Uterus (tissue), 4 donors: ENCODE results near the gene EGFLAM. TPM values are rescaled to one million over a fixed set of nuclear protein-coding genes. Genes with fewer than 3 reads are reported as not detected.

Source experiments
- DNase-seq, 2 donors: peaks; one replicate each; pipeline ENCODE4 v3.0.0-alpha.2; 2019 to 2020
- H3K27ac ChIP-seq, 2 donors: fragments of 200-600 bp; sonication (generic); 1 replicate in 1 of 2; 2 replicates in 1 of 2; pipeline ENCODE4 v1.5.1; 2016 to 2018
- H3K27me3 ChIP-seq, 2 donors: fragments of 200-600 bp; sonication (generic); one replicate each; pipeline ENCODE4 v1.5.1; 2018 to 2019; ENCODE audit warnings: control low read depth in 1 of 2
- H3K36me3 ChIP-seq, 2 donors: fragments of 200-600 bp; sonication (generic); one replicate each; pipeline ENCODE4 v1.5.1; 2019; ENCODE audit warnings: control low read depth in 1 of 2
- H3K4me1 ChIP-seq, 2 donors: fragments of 200-600 bp; sonication (generic); one replicate each; pipeline ENCODE4 v1.5.1; 2018 to 2019; ENCODE audit warnings: control low read depth in 1 of 2
- H3K4me3 ChIP-seq, 2 donors: fragments of 200-600 bp; sonication (generic); 1 replicate in 1 of 2; 2 replicates in 1 of 2; pipeline ENCODE4 v1.5.1; 2018 to 2019; ENCODE audit warnings: mild to moderate bottlenecking in 1 of 2
- H3K9me3 ChIP-seq, 2 donors: fragments of 200-600 bp; sonication (generic); one replicate each; pipeline ENCODE4 v1.5.1; 2019; ENCODE audit warnings: control low read depth in 1 of 2
- POLR2A ChIP-seq, 2 donors: fragments of 450-650 bp; IDR thresholded peaks; one replicate each; pipeline ENCODE4 v1.6.1; 2016; ENCODE audit warnings: antibody characterized with exemption in 2 of 2, mild to moderate bottlenecking in 1 of 2, moderate library complexity in 1 of 2
- intact Hi-C: fragments of 100-400 bp; cut with DNase I; formaldehyde crosslinking; loops from one replicate; pipeline ENCODE4 v1.15.1; 2023; ENCODE audit warnings: low total_unique reads
- total RNA-seq, 4 donors: library from RNA; depleted of rRNA in 3 of 4; stranded (reverse); fragments of >200 nt in 3 of 4; gene quantifications; one replicate each; pipeline versions ENCODE4 v1.1.0 to v1.2.4, GENCODE V29; 2014 to 2023
- TF ChIP-seq, protein P1 (sequence below), 4 experiments: fragments of 200-600 bp in 2 of 4; fragments of 450-650 bp in 2 of 4; sonication (generic) in 2 of 4; IDR thresholded peaks; one replicate each; pipeline ENCODE4 v1.5.1; 2016 to 2019; ENCODE audit warnings: antibody characterized with exemption in 4 of 4, mild to moderate bottlenecking in 2 of 4, moderate library complexity in 1 of 4
- donor health status: DM: yes; HTN: yes; CAD: no.

The EGFLAM gene
- total RNA-seq, 4 donors from 2014 or later = 0.26 to 16.8 (median 3.6) TPM

DNA sequence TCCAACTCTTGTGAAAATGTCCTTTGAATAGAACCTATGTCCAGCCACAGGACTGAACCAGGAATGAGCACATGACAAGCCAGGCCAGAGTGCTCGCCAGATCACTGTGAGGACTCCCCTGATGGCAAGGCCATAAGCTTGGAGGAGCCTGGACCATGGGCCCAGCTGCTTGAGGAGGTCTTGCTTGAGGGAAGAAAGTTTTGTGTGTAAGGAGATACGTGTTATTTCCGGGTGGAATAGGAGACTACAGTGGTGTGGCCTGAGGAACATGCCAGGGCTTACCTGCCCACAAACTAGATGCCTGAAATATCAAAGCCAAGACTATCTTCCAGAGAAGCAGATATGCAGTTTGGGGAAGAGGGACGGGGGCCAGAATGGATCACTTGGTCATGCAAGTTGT is 213.3 kb downstream of the EGFLAM start:
- Histone ChIP-seq H3K36me3 (no peaks in the 10 kb centered on the region), H3K4me1 (peaks cover 12 to 23% of the 10 kb centered on the region in 2 donors), H3K27me3 (no peaks in the 10 kb centered on the region), H3K4me3 (no peak overlapping the region), H3K9me3 (no peaks in the 10 kb centered on the region), H3K27ac (no peak overlapping the region)
- TF ChIP-seq, protein P1, sequence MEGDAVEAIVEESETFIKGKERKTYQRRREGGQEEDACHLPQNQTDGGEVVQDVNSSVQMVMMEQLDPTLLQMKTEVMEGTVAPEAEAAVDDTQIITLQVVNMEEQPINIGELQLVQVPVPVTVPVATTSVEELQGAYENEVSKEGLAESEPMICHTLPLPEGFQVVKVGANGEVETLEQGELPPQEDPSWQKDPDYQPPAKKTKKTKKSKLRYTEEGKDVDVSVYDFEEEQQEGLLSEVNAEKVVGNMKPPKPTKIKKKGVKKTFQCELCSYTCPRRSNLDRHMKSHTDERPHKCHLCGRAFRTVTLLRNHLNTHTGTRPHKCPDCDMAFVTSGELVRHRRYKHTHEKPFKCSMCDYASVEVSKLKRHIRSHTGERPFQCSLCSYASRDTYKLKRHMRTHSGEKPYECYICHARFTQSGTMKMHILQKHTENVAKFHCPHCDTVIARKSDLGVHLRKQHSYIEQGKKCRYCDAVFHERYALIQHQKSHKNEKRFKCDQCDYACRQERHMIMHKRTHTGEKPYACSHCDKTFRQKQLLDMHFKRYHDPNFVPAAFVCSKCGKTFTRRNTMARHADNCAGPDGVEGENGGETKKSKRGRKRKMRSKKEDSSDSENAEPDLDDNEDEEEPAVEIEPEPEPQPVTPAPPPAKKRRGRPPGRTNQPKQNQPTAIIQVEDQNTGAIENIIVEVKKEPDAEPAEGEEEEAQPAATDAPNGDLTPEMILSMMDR (IDR thresholded peaks at IDR 0.05) = no peak
- TF ChIP-seq POLR2A (IDR thresholded peaks at IDR 0.05) = no peak
- intact Hi-C loops = loop anchor here (10.0 kb wide), 1 partner anchor 73 kb away; no protein-coding TSS in a partner anchor
- no peak for DNase-seq

DNA sequence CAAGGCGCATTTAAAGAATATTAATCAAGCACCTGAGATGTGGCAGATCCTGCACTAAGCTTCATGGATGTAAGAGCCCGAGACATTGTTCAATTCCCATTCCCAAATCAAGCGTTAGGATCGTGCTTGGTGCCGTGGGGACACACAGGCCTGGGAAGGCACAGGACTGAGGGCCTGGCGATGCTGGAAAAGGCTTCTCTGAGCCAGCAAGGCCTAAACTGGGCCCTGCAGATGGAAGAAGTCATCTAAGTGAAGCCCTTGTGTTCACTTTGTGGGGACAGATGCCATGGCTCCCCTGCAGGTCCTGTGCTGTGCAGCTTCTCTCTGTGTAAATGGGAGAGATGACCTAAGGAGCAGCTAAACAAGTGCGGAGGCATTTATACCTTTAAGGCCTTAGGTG is 214.2 kb downstream of the EGFLAM start:
- peak overlapping the region in 1 of 2 donors; percentile 40 for H3K27ac ChIP-seq
- intact Hi-C loops = loop anchor here (10.0 kb wide), 1 partner anchor 72 kb away; no protein-coding TSS in a partner anchor
- TF ChIP-seq, protein P1 (IDR thresholded peaks at IDR 0.05) = no peak
- no peak for TF ChIP-seq POLR2A (IDR thresholded peaks at IDR 0.05)
- no peaks in the 10 kb centered on the region for H3K9me3 ChIP-seq
- no peaks in the 10 kb centered on the region for H3K36me3 ChIP-seq
- H3K4me1 ChIP-seq = peaks cover 11 to 22% of the 10 kb centered on the region in 2 donors
- no peaks in the 10 kb centered on the region for H3K27me3 ChIP-seq
- H3K4me3 ChIP-seq = no peak overlapping the region
- no peak for DNase-seq

DNA sequence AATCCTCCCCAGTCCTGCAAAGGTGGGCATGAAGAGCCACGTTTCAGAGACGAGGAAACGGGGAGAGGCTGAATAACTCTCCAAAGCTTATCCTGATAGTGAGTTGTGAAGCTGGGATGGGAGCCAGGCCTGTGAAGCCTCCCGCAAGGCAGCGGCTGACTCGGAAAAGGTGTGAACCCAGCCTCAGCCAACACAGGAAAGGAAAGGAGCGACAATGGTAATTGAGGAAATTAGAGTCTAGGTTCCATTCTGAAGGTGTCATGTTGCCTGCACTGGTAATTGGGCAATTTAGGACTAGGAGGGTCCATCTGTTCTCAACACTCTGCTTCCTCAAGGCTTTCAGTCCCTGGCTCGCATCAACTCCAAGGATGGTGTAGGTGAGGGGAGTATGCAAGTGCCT is 214.6 kb downstream of the EGFLAM start:
- Histone ChIP-seq H3K9me3 (no peaks in the 10 kb centered on the region), H3K4me3 (no peak overlapping the region), H3K36me3 (no peaks in the 10 kb centered on the region), H3K4me1 (peaks cover 6 to 18% of the 10 kb centered on the region in 2 donors), H3K27ac (peak overlapping the region in 1 of 2 donors; percentile 40), H3K27me3 (no peaks in the 10 kb centered on the region)
- no peak for TF ChIP-seq POLR2A (IDR thresholded peaks at IDR 0.05)
- TF ChIP-seq, protein P1 (IDR thresholded peaks at IDR 0.05) = no peak
- DNase-seq = peak in 1 of 2 donors; percentile 58
- intact Hi-C loops = loop anchor here (10.0 kb wide), 1 partner anchor 72 kb away; no protein-coding TSS in a partner anchor

DNA sequence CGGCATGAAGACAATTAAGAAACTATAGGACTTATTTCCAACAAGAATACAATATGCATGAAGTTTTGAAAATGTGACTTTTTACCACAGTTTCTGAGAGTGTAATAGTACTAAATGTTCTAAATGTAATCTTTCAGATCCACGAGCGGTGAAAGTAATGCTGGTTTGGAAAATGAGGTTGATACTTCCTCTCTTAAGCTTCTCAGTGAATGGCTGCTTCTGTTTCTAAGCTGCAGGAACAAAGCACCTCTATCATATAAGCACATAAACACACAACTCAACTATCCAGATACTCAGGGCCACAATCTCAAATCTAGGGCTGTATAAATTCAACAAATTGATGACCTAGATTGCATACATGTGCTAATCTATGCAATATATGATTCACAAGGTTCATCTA is 219.8 kb downstream of the EGFLAM start:
- Histone ChIP-seq H3K27ac (no peak overlapping the region), H3K36me3 (no peaks in the 10 kb centered on the region)

DNA sequence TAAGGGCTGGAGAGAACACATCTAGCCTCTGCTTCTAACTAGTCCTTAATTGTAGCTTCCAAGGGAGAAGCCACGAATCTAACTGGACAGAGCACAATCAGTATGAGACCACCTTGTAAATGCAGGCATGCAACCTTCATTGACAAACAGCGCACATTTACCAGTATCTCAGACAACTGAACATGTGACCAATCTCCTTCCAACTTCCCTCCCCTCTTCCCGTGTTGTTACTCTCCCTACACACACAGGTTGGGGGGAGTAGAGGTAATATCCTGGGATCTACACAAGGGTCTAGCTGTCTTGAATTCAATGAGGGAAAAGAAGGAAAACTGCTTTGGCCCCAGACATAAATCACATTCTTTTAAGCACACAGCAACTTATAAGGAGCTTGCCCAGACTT is 220.5 kb downstream of the EGFLAM start:
- TF ChIP-seq, protein P1 (IDR thresholded peaks at IDR 0.05) = no peak
- no peak for TF ChIP-seq POLR2A (IDR thresholded peaks at IDR 0.05)
- H3K4me1 ChIP-seq = no peaks in the 10 kb centered on the region
- H3K27me3 ChIP-seq = no peaks in the 10 kb centered on the region
- DNase-seq = no peak
- no peak overlapping the region for H3K27ac ChIP-seq
- intact Hi-C loops = loop anchor here (10.0 kb wide), 1 partner anchor 66 kb away; no protein-coding TSS in a partner anchor
- H3K36me3 ChIP-seq = no peaks in the 10 kb centered on the region
- no peak overlapping the region for H3K4me3 ChIP-seq
- H3K9me3 ChIP-seq = no peaks in the 10 kb centered on the region

More for the DNA sequence above, 219.8 kb downstream of the EGFLAM start:
- DNase-seq = no peak
- no peak for TF ChIP-seq POLR2A (IDR thresholded peaks at IDR 0.05)
- TF ChIP-seq, protein P1 (IDR thresholded peaks at IDR 0.05) = no peak
- Histone ChIP-seq H3K27me3 (no peaks in the 10 kb centered on the region), H3K9me3 (no peaks in the 10 kb centered on the region), H3K4me3 (no peak overlapping the region), H3K4me1 (no peaks in the 10 kb centered on the region)
- intact Hi-C loops = loop anchor here (10.0 kb wide), 1 partner anchor 67 kb away; no protein-coding TSS in a partner anchor
